GM10248 (cell line): ENCODE results near the gene LTB4R.
"Not testable (repeated sequence)": the region's sequence is repeated elsewhere in the genome, so short reads cannot be mapped to it uniquely, and the experiment has no call there.

ENCODE experiments used
- CTCF ChIA-PET: fragments of 300-600 bp; sonication (Branson Sonifier 250); formaldehyde crosslinking; extraction: SDS; loops from one replicate; lab custom pipeline; 2021; ENCODE audit warnings: antibody characterized with exemption; lab: Yijun Ruan, JAX
- POLR2A ChIA-PET: fragments of 350-650 bp; sonication (Branson Sonifier 250); formaldehyde crosslinking; extraction: SDS; loops from one replicate; lab custom pipeline; 2020; ENCODE audit warnings: antibody characterized with exemption; lab: Yijun Ruan, JAX
- DNase-seq: peaks from one replicate; pipeline ENCODE4 v3.0.0; 2012; ENCODE audit errors: extremely low spot score
- TF ChIP-seq, protein P1 (sequence below): IDR thresholded peaks from 2 replicates; pipeline ENCODE4 v1.5.1; 2012; ENCODE audit warnings: mild to moderate bottlenecking, low read depth; ENCODE audit errors: extremely low read depth, missing control alignments, control extremely low read depth

The LTB4R gene

DNA sequence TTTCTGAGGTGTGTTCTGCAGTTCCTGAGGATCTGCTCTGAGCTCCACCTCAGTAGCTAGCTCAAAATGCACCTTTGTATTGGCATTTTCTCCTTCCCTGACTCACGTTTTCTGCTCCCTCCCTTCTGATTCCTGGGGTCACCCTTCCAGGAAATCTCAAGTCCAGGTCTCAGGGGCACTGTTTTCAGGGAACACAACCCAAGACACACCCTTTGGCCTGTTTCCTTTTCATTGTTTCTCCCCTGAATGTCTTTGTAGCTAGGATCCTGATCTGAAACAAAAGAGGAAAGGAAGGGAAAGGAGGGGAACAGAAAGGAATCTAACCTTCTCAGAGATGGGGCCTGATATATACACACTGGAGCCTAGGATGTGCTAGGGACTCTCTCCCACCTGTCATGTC lies 35.8 kb downstream of the LTB4R start:
- POLR2A ChIA-PET = no interaction called here
- DNase-seq = no peak
- TF ChIP-seq, protein P1, sequence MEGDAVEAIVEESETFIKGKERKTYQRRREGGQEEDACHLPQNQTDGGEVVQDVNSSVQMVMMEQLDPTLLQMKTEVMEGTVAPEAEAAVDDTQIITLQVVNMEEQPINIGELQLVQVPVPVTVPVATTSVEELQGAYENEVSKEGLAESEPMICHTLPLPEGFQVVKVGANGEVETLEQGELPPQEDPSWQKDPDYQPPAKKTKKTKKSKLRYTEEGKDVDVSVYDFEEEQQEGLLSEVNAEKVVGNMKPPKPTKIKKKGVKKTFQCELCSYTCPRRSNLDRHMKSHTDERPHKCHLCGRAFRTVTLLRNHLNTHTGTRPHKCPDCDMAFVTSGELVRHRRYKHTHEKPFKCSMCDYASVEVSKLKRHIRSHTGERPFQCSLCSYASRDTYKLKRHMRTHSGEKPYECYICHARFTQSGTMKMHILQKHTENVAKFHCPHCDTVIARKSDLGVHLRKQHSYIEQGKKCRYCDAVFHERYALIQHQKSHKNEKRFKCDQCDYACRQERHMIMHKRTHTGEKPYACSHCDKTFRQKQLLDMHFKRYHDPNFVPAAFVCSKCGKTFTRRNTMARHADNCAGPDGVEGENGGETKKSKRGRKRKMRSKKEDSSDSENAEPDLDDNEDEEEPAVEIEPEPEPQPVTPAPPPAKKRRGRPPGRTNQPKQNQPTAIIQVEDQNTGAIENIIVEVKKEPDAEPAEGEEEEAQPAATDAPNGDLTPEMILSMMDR = no peak
- CTCF ChIA-PET = interaction anchor here (0.7 to 5.7 kb wide), 6 partner anchors 9 to 90 kb away, joined by 3 to 71 read pairs (median 6); partner anchors contain the start of gene ADCY4

DNA sequence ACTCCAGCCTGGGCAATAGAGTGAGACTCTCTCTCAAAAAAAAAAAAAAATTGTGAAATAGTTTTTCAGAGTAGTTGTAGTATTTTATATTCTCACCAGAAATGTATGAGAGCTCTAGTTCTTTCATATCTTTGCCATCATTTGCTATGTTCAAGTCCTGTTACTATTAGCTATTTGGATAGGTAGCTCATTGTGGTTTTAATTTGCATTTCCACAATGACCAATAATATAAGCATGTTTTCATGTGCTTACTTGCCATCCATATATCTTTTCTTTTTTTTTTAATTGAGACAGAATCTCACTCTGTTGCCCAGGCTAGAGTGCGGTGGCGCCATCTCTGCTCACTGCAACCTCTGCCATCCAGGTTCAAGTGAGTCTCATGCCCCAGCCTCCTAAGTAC lies 36.9 kb downstream of the LTB4R start:
- DNase-seq = no peak
- TF ChIP-seq, protein P1 = no peak
- ChIA-PET CTCF (interaction anchor here (1.2 to 5.7 kb wide), 4 partner anchors 10 to 84 kb away, joined by 3 to 71 read pairs (median 8); partner anchors contain the start of gene ADCY4), POLR2A (no interaction called here)

DNA sequence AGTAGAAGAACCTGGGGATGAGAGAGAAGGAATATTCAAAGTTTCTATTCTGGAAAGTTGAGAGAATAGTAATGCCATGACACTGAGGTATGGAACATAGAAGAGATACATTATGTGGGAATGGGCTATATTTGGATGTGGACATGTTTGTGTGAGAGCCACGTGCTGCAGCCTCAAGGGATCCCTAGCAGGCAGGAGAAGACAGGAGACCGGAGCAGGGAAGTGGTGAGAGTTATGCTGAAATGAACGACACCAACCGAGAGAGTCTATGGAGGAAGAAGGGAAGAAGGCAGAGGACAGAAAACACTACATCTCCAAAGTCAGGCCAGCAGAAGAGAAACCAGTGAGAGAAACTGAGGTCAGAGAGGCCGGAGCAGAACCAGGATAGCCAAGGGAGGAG lies 38.4 kb downstream of the LTB4R start:
- CTCF ChIA-PET = interaction anchor here (0.7 to 3.2 kb wide), 7 partner anchors 9 to 81 kb away, joined by 3 to 16 read pairs (median 4); partner anchors contain the start of genes NFATC4 and RIPK3

DNA sequence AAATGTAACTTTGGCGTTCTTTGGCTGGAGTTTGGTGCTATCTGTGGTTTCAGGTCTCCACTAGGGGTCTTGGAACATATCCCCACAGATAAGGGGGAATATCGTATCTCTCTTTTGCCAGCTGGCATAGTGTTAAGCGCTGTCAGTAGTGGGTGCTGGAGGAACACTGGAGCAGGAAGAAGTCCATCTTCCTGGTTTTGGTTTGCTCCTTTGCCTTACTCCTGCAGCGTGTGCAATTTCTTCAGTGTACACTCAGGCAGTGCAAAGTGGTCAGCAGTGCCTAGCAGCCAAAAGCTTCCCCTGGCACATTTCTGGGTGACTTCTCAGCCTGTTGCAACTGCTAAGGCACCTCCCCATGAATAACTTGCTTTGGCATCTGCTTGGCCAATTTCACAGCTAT lies 40.2 kb downstream of the LTB4R start:
- no peak for DNase-seq
- TF ChIP-seq, protein P1 = no peak
- CTCF ChIA-PET = interaction anchor here (1.2 to 3.2 kb wide), 5 partner anchors 11 to 85 kb away, joined by 3 to 16 read pairs (median 7); no protein-coding TSS in a partner anchor
- POLR2A ChIA-PET = no interaction called here

More for the DNA sequence above, 38.4 kb downstream of the LTB4R start:
- DNase-seq = no peak
- POLR2A ChIA-PET = no interaction called here
- TF ChIP-seq, protein P1 = no peak

DNA sequence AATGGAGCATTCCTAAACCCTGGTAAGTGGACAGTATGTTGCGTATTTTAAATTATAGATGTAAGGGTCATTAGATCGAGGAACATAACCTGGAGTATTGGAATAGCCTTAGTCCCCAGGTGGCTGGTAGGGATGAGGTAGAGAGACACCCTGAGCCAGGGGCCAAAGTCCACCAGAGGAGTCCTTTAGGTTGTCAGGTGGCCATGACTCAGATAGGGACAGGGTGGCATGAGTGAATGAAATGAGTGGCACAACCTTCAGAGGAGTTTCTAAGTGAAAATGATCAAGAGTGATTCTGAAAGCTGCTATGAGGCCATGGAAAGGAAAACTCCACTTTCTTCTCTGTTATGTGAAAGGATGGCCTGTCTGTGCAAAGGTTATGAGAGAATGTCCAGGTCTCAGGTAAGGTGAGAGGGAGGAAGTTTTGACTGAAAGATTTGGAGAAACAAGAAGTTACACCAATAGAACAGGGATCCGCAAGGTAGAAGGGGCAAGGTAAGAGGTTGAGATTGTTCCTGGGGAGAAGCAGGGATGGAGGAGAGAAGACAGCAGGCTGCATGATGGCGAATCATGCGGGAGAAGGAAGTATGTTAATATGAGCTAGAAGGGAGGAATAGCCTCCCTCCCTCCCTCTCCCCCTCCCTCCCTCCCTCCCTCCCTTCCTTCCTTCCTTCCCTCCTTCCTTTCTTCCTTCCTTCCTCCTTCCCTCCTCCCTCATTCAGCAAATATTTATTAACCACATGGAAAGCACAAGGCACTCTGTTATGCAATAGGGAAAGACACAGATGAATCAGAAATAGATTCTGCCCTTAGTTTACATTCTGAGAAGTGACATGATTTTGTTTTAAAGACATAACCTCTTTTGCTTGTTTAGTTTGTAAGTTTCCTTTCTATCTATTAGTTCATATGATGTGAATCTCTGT lies 42.5 kb downstream of the LTB4R start:
- POLR2A ChIA-PET = no interaction called here
- CTCF ChIA-PET = interaction anchor here (1.2 to 2.0 kb wide), 3 partner anchors 12 to 78 kb away, joined by 3 to 7 read pairs (median 3); no protein-coding TSS in a partner anchor

DNA sequence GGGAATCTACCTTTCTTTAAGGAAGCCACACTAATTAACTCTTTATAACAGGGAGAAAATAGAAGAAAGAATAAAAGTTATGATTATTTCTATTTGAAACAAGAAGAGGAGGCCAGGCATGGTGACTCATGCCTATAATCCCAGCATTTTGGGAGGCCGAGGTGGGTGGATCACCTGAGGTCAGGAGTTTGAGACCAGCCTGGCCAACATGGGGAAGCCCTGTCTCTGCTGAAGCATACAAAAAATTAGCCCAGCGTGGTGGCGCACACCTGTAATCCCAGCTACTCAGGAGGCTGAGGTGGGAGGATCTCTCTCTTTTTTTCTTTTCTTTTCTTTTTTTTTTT lies 43.2 kb downstream of the LTB4R start:
- POLR2A ChIA-PET = not testable (repeated sequence)

More for the DNA sequence above, 42.5 kb downstream of the LTB4R start:
- no peak for DNase-seq
- TF ChIP-seq, protein P1 = no peak

DNA sequence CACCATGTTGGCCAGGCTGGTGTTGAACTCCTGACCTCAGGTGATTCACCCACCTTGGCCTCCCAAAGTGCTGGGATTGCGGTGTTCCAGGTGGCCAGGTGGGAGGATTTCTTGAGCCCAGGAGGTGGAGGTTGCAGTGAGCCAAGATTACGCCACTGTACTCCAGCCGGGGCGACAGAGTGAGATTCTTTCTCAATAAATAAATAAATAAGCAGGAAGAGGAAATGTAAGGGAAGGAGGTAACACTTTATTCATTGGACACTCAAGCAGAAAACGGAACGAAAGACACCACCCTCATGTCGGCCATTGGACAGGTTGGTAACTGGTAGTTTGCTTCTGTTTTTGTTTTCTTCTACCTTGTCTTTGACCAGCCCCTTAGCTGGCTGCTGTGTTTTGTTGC lies 43.7 kb downstream of the LTB4R start:
- POLR2A ChIA-PET = no interaction called here
- TF ChIP-seq, protein P1 = no peak
- CTCF ChIA-PET = interaction anchor here (1.6 to 1.7 kb wide), 2 partner anchors 10 to 11 kb away, joined by 3 read pairs; no protein-coding TSS in a partner anchor
- no peak for DNase-seq

More for the DNA sequence above, 43.2 kb downstream of the LTB4R start:
- CTCF ChIA-PET = interaction anchor here (1.2 to 1.6 kb wide), 2 partner anchors 12 to 14 kb away, joined by 3 read pairs; no protein-coding TSS in a partner anchor
- DNase-seq = not testable (repeated sequence)
